ENCODE measurements around the gene PTGS1. TPM values are rescaled to one million over a fixed set of nuclear protein-coding genes. Genes with fewer than 3 reads are reported as not detected.
"Not testable (repeated sequence)": the region's sequence is repeated elsewhere in the genome, so short reads cannot be mapped to it uniquely, and the experiment has no call there.

The PTGS1 gene
- total RNA-seq, 1 donor from 2014 or later = 33.4 TPM

DNA sequence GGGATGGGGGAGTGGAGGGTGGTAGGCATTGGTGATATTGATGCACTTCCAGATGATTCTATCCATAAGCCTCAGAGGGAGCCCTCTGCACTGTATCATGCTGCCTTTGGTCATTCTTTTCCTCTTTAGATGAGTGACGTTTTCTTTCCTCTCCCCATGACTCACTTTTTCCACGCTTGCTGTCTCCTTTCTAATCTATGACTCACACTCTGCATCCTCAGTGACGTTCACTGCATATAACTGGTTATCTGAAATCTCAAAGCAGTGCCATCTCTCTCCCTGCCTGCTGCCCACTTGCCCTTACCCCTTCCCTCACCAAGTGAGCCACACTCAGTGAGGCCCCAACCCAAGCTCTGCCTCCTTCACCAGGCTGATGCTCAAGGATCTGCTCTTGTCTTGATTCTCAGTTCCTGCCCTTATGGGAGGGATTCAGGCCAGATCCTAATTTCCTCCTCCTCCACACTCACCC is 31.6 kb downstream of the PTGS1 start:
- TF ChIP-seq, protein P1, sequence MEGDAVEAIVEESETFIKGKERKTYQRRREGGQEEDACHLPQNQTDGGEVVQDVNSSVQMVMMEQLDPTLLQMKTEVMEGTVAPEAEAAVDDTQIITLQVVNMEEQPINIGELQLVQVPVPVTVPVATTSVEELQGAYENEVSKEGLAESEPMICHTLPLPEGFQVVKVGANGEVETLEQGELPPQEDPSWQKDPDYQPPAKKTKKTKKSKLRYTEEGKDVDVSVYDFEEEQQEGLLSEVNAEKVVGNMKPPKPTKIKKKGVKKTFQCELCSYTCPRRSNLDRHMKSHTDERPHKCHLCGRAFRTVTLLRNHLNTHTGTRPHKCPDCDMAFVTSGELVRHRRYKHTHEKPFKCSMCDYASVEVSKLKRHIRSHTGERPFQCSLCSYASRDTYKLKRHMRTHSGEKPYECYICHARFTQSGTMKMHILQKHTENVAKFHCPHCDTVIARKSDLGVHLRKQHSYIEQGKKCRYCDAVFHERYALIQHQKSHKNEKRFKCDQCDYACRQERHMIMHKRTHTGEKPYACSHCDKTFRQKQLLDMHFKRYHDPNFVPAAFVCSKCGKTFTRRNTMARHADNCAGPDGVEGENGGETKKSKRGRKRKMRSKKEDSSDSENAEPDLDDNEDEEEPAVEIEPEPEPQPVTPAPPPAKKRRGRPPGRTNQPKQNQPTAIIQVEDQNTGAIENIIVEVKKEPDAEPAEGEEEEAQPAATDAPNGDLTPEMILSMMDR (IDR thresholded peaks at IDR 0.05; ENCODE audit: unreplicated experiment) = no peak
- peaks cover 3% of the 10 kb centered on the region for H3K9me3 Mint-ChIP-seq (ENCODE audit: unreplicated experiment)
- no peaks in the 10 kb centered on the region for H3K27me3 Mint-ChIP-seq (ENCODE audit: unreplicated experiment)
- no peak overlapping the region for H3K27ac Mint-ChIP-seq (ENCODE audit: unreplicated experiment)
- no peak for DNase-seq (ENCODE audit: low spot score)
- no peak overlapping the region for H3K4me3 Mint-ChIP-seq (ENCODE audit: unreplicated experiment)
- no peaks in the 10 kb centered on the region for H3K4me1 Mint-ChIP-seq (ENCODE audit: unreplicated experiment)
- H3K36me3 Mint-ChIP-seq (ENCODE audit: low read depth, unreplicated experiment) = peaks cover 3% of the 10 kb centered on the region

DNA sequence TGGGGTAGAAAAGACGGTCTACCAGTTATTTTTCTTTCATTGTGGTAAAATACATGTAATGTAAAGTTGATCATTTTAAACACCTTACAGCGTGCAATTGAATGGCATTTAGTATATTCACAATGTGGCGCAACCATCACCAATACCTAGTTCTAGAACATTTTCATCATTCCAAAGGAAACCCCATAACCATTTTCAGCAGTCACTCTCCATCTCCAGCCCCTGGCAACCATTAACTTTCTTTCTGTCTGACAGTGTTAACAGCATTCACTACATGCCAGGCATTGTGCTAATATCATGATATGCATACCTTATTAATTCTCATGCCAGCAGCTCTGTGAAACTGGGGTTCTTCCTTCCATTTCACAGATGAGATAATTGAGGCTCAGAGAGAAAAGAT is 32.0 kb downstream of the PTGS1 start:
- H3K4me3 Mint-ChIP-seq (ENCODE audit: unreplicated experiment) = no peak overlapping the region
- no peaks in the 10 kb centered on the region for H3K4me1 Mint-ChIP-seq (ENCODE audit: unreplicated experiment)
- DNase-seq (ENCODE audit: low spot score) = no peak
- no peak overlapping the region for H3K27ac Mint-ChIP-seq (ENCODE audit: unreplicated experiment)
- H3K36me3 Mint-ChIP-seq (ENCODE audit: low read depth, unreplicated experiment) = peaks cover 3% of the 10 kb centered on the region
- H3K9me3 Mint-ChIP-seq (ENCODE audit: unreplicated experiment) = peaks cover 3% of the 10 kb centered on the region
- no peaks in the 10 kb centered on the region for H3K27me3 Mint-ChIP-seq (ENCODE audit: unreplicated experiment)
- TF ChIP-seq, protein P1 (IDR thresholded peaks at IDR 0.05; ENCODE audit: unreplicated experiment) = no peak

DNA sequence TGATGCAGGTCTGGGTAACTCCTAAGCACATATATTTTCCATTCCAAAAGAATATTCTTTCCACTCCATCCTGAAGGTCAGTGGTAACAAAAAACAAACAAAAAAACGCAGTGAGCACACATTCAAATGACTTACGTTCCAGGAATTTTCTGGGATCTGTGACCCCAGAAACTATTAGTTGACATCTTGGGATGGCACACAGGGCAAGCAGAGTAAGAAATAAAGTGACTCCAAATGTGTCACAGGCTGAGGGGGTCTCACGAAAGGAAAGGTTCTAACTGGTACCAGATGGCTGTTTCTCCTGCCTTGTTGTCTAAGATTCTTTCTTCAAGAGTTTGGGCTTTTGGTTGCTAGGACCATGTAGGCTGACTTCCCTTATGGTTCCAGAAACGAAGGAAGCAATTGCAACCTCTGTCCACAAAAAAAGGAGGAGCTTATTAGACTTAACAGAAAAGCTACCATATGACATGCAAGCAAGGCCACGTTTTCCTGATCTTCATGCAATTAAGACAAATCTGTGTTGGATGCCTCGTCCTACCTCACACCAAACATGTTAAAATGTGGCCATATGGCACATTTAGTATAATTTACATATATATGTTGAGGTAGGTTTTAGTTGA is 32.7 kb downstream of the PTGS1 start:
- Mint-ChIP-seq H3K27me3 (ENCODE audit: unreplicated experiment) (no peaks in the 10 kb centered on the region), H3K36me3 (ENCODE audit: low read depth, unreplicated experiment) (peaks cover 3% of the 10 kb centered on the region), H3K9me3 (ENCODE audit: unreplicated experiment) (peaks cover 3% of the 10 kb centered on the region), H3K4me1 (ENCODE audit: unreplicated experiment) (no peaks in the 10 kb centered on the region), H3K4me3 (ENCODE audit: unreplicated experiment) (no peak overlapping the region), H3K27ac (ENCODE audit: unreplicated experiment) (no peak overlapping the region)
- TF ChIP-seq, protein P1 (IDR thresholded peaks at IDR 0.05; ENCODE audit: unreplicated experiment) = no peak
- no peak for DNase-seq (ENCODE audit: low spot score)

DNA sequence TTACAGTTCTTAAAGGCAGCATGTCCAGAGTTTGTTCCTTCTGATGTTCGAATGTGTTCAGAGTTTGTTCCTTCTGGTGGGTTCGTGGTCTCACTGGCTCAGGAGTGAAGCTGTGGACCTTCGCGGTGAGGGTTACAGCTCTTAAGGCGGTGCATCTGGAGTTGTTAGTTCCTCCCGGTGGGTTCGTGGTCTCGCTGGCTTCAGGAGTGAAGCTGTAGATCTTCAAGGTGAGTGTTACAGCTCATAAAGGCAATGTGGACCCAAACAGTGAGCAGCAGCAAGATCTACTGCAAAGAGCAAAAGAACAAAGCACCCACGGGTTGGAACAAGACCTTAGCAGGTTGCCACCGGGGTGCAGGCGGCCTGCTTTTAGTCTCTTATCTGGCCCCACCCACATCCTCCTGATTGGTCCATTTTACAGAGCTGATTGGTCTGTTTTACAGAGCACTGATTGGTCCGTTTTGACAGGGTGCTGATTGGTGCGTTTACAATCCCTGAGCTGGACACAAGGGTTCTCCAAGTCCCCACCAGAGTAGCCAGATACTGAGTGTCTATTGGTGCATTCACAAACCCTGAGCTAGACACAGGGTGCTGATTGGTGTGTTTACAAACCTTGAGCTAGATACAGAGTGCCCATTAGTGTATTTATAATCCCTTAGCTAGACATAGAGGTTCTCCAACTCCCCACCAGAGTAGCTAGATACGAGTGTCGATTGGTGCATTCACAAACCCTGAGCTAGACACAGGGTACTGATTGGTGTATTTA is 34.7 kb downstream of the PTGS1 start:
- DNase-seq (ENCODE audit: low spot score); H3K4me1 Mint-ChIP-seq (ENCODE audit: unreplicated experiment); H3K36me3 Mint-ChIP-seq (ENCODE audit: low read depth, unreplicated experiment); H3K9me3 Mint-ChIP-seq (ENCODE audit: unreplicated experiment); H3K4me3 Mint-ChIP-seq (ENCODE audit: unreplicated experiment); H3K27me3 Mint-ChIP-seq (ENCODE audit: unreplicated experiment); H3K27ac Mint-ChIP-seq (ENCODE audit: unreplicated experiment): not testable (repeated sequence)

DNA sequence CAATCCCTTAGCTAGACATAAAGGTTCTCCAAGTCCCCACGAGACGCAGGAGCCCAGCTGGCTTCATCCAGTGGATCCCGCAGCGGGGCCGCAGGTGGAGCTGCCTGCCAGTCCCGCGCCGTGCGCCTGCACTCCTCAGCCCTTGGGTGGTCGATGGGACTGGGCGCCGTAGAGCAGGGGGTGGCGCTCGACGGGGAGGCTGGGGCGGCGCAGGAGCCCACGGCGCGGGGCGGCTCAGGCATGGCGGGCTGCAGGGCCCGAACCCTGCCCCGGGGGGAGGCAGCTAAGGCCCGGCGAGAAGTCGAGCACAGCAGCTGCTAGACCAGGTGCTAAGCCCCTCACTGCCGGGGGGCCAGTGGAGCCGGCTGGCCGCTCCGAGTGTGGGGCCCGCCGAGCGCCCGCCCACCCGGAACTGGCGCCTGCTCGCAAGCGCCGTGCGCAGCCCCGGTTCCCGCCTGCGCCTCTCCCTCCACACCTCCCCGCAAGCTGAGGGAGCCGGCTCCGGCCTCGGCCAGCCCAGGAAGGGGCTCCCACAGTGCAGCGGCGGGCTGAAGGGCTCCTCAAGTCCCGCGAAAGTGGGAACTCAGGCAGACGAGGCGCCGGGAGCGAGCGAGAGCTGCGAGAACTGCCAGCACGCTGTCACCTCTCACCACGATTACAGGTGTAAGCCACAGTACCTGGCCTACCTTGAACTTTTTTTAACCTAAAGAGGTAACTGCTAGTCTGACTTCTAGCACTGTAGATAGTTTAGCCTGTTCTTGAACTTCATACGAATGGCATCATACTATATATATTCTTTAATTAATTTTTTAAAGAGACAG is 35.5 kb downstream of the PTGS1 start:
- no peak for DNase-seq (ENCODE audit: low spot score)
- H3K27ac Mint-ChIP-seq (ENCODE audit: unreplicated experiment) = no peak overlapping the region
- TF ChIP-seq, protein P1 (IDR thresholded peaks at IDR 0.05; ENCODE audit: unreplicated experiment) = no peak
- H3K4me1 Mint-ChIP-seq (ENCODE audit: unreplicated experiment) = no peaks in the 10 kb centered on the region
- H3K9me3 Mint-ChIP-seq (ENCODE audit: unreplicated experiment) = peaks cover 3% of the 10 kb centered on the region
- H3K4me3 Mint-ChIP-seq (ENCODE audit: unreplicated experiment) = no peak overlapping the region
- H3K36me3 Mint-ChIP-seq (ENCODE audit: low read depth, unreplicated experiment) = peaks cover 3% of the 10 kb centered on the region
- H3K27me3 Mint-ChIP-seq (ENCODE audit: unreplicated experiment) = no peaks in the 10 kb centered on the region

DNA sequence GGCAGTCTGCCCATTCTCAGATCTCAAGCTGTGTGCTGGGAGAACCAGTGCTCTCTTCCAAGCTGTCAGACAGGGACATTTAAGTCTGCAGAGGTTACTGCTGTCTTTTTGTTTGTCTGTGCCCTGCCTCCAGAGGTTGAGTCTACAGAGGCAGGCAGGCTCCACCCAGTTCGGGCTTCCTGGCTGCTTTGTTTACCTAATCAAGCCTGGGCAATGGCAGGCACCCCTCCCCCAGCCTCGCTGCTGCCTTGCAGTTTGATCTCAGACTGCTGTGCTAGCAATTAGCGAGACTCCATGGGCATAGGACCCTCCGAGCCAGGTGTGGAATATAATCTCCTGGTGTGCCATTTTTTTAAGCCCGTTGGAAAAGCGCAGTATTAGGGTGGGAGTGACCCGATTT is 43.3 kb downstream of the PTGS1 start:
- not testable (repeated sequence) for H3K4me1 Mint-ChIP-seq (ENCODE audit: unreplicated experiment); H3K27ac Mint-ChIP-seq (ENCODE audit: unreplicated experiment); DNase-seq (ENCODE audit: low spot score); H3K36me3 Mint-ChIP-seq (ENCODE audit: low read depth, unreplicated experiment); H3K27me3 Mint-ChIP-seq (ENCODE audit: unreplicated experiment); H3K4me3 Mint-ChIP-seq (ENCODE audit: unreplicated experiment)
- peaks cover 21% of the 10 kb centered on the region for H3K9me3 Mint-ChIP-seq (ENCODE audit: unreplicated experiment)

Data from endothelial cell (in vitro differentiated cells).